ENCODE data around the gene OR13J1. TPM values are rescaled to one million over a fixed set of nuclear protein-coding genes. Genes with fewer than 3 reads are reported as not detected.

The OR13J1 gene
- total RNA-seq, 4 donors from 2014 or later = not detected

GRCh38 chr9:35844628-35845270 lies 25.5 kb downstream of the OR13J1 start:
- Histone ChIP-seq H3K27me3 (no peaks in the 10 kb centered on the region), H3K9me3 (no peaks in the 10 kb centered on the region), H3K36me3 (no peaks in the 10 kb centered on the region), H3K4me1 (no peaks in the 10 kb centered on the region), H3K27ac (peak overlapping the region in 1 of 2 donors; percentile 12), H3K4me3 (no peak overlapping the region)
- intact Hi-C loops (cut with DNase I; ENCODE audit: low total_unique reads) = no loop called here
- no peak for TF ChIP-seq POLR2A (IDR thresholded peaks at IDR 0.05)
- no peak for TF ChIP-seq CTCF (IDR thresholded peaks at IDR 0.05)
- peak in 1 of 2 donors; percentile 71 for DNase-seq

- TF ChIP-seq POLR2A (IDR thresholded peaks at IDR 0.05) = no peak
- TF ChIP-seq CTCF (IDR thresholded peaks at IDR 0.05) = no peak
- Histone ChIP-seq H3K36me3 (no peaks in the 10 kb centered on the region), H3K4me1 (no peaks in the 10 kb centered on the region), H3K27me3 (no peaks in the 10 kb centered on the region), H3K27ac (no peak overlapping the region), H3K9me3 (no peaks in the 10 kb centered on the region), H3K4me3 (no peak overlapping the region)
- intact Hi-C loops (cut with DNase I; ENCODE audit: low total_unique reads) = no loop called here
- DNase-seq = no peak
Measured at GRCh38 chr9:35842795-35843194, 27.4 kb downstream of the OR13J1 start.

GRCh38 chr9:35842020-35842745 lies 28.0 kb downstream of the OR13J1 start:
- H3K4me1 ChIP-seq = no peaks in the 10 kb centered on the region
- H3K27ac ChIP-seq = no peak overlapping the region
- H3K27me3 ChIP-seq = no peaks in the 10 kb centered on the region
- intact Hi-C loops (cut with DNase I; ENCODE audit: low total_unique reads) = no loop called here
- no peak for DNase-seq
- H3K9me3 ChIP-seq = no peaks in the 10 kb centered on the region
- H3K4me3 ChIP-seq = no peak overlapping the region
- no peak for TF ChIP-seq POLR2A (IDR thresholded peaks at IDR 0.05)
- TF ChIP-seq CTCF (IDR thresholded peaks at IDR 0.05) = no peak
- H3K36me3 ChIP-seq = no peaks in the 10 kb centered on the region

GRCh38 chr9:35841645-35841900 lies 28.6 kb downstream of the OR13J1 start:
- Histone ChIP-seq H3K27ac (no peak overlapping the region), H3K4me3 (no peak overlapping the region), H3K36me3 (no peaks in the 10 kb centered on the region), H3K9me3 (no peaks in the 10 kb centered on the region), H3K27me3 (no peaks in the 10 kb centered on the region), H3K4me1 (no peaks in the 10 kb centered on the region)
- DNase-seq = no peak
- intact Hi-C loops (cut with DNase I; ENCODE audit: low total_unique reads) = no loop called here
- TF ChIP-seq POLR2A (IDR thresholded peaks at IDR 0.05) (no peak), CTCF (IDR thresholded peaks at IDR 0.05) (no peak)

- Histone ChIP-seq H3K9me3 (no peaks in the 10 kb centered on the region), H3K4me1 (no peaks in the 10 kb centered on the region), H3K36me3 (no peaks in the 10 kb centered on the region), H3K27ac (no peak overlapping the region), H3K27me3 (no peaks in the 10 kb centered on the region), H3K4me3 (no peak overlapping the region)
- intact Hi-C loops (cut with DNase I; ENCODE audit: low total_unique reads) = no loop called here
- TF ChIP-seq POLR2A (IDR thresholded peaks at IDR 0.05) (no peak), CTCF (IDR thresholded peaks at IDR 0.05) (no peak)
- DNase-seq = no peak
Measured at GRCh38 chr9:35840881-35841644, 29.1 kb downstream of the OR13J1 start.
